ENCODE data around the gene MYO7A.

Gene MYO7A

GRCh38 chr11:77112641-77113381 is 15.2 kb upstream of the MYO7A start:
- no peak overlapping the region for H3K4me3 ChIP-seq (ENCODE audit: low read length)
- DNase-seq (ENCODE audit: low read depth), result no peak
- TF ChIP-seq CTCF (IDR thresholded peaks at IDR 0.05; ENCODE audit: insufficient read depth, low read depth, low read length, missing control alignments), result no peak

GRCh38 chr11:77113382-77114088 is 14.5 kb upstream of the MYO7A start:
- peak; percentile 40 for DNase-seq (ENCODE audit: low read depth)
- peak; percentile 68 for TF ChIP-seq CTCF (IDR thresholded peaks at IDR 0.05; ENCODE audit: insufficient read depth, low read depth, low read length, missing control alignments)
- H3K4me3 ChIP-seq (ENCODE audit: low read length), result no peak overlapping the region

- H3K4me3 ChIP-seq (ENCODE audit: low read length), result no peak overlapping the region
- DNase-seq (ENCODE audit: low read depth), result no peak
- no peak for TF ChIP-seq CTCF (IDR thresholded peaks at IDR 0.05; ENCODE audit: insufficient read depth, low read depth, low read length, missing control alignments)
Observed at GRCh38 chr11:77114089-77114463, 14.0 kb upstream of the MYO7A start.

GRCh38 chr11:77115181-77115611 is 12.8 kb upstream of the MYO7A start:
- no peak overlapping the region for H3K4me3 ChIP-seq (ENCODE audit: low read length)
- TF ChIP-seq CTCF (IDR thresholded peaks at IDR 0.05; ENCODE audit: insufficient read depth, low read depth, low read length, missing control alignments), result peak; percentile 25
- no peak for DNase-seq (ENCODE audit: low read depth)

GRCh38 chr11:77115956-77116355 is 12.1 kb upstream of the MYO7A start:
- H3K4me3 ChIP-seq (ENCODE audit: low read length), result no peak overlapping the region
- no peak for DNase-seq (ENCODE audit: low read depth)
- no peak for TF ChIP-seq CTCF (IDR thresholded peaks at IDR 0.05; ENCODE audit: insufficient read depth, low read depth, low read length, missing control alignments)

- no peak for DNase-seq (ENCODE audit: low read depth)
- no peak for TF ChIP-seq CTCF (IDR thresholded peaks at IDR 0.05; ENCODE audit: insufficient read depth, low read depth, low read length, missing control alignments)
- no peak overlapping the region for H3K4me3 ChIP-seq (ENCODE audit: low read length)
Observed at GRCh38 chr11:77117492-77117891, 10.6 kb upstream of the MYO7A start.

All from epithelial cell of esophagus (primary cell).